ENCODE results near the gene SLC44A5.

GRCh38 chr1:75503221-75503974 is 107.5 kb downstream of the SLC44A5 start:
- TF ChIP-seq CTCF (conservative IDR thresholded peaks at IDR 0.05; ENCODE audit: low read depth, low read length) = no peak
- no peak for TF ChIP-seq EZH2 (IDR thresholded peaks at IDR 0.05; ENCODE audit: borderline replicate concordance, low read depth, low read length, poor library complexity, severe bottlenecking)
